ENCODE measurements around the gene ERC2.

DNA sequence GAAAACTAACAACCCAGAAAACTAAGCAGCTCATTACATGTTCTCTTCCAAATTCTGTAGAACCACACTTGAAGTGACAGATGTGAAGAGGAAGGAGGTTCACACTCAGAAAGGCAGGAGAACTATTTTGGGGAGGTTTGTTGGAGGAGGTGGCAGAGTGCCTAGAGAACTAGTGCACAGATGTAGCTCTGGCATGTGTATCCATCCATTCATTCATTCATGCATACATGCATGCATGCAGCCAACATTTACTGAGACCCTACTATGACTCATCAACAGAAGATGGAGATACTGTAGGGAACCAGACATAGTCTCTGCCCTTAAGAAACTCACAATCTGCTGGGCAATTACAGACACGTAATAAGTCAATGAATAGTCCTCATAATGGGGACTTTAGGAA lies 116.7 kb downstream of the ERC2 start:
- TF ChIP-seq YY1 (IDR thresholded peaks at IDR 0.05; ENCODE audit: low read depth) (no peak), RAD21 (IDR thresholded peaks at IDR 0.05; ENCODE audit: low read depth) (no peak), TCF12 (IDR thresholded peaks at IDR 0.05; ENCODE audit: low read depth) (no peak), TAF1 (IDR thresholded peaks at IDR 0.05; ENCODE audit: low read depth) (no peak), EP300 (IDR thresholded peaks at IDR 0.05; ENCODE audit: borderline replicate concordance) (no peak), FOXM1 (IDR thresholded peaks at IDR 0.05; ENCODE audit: borderline replicate concordance, low read depth) (no peak), TEAD4 (IDR thresholded peaks at IDR 0.05) (no peak), CEBPB (IDR thresholded peaks at IDR 0.05) (no peak), ZBTB7A (IDR thresholded peaks at IDR 0.05; ENCODE audit: low read depth) (no peak)
- TF ChIP-seq, protein P1, sequence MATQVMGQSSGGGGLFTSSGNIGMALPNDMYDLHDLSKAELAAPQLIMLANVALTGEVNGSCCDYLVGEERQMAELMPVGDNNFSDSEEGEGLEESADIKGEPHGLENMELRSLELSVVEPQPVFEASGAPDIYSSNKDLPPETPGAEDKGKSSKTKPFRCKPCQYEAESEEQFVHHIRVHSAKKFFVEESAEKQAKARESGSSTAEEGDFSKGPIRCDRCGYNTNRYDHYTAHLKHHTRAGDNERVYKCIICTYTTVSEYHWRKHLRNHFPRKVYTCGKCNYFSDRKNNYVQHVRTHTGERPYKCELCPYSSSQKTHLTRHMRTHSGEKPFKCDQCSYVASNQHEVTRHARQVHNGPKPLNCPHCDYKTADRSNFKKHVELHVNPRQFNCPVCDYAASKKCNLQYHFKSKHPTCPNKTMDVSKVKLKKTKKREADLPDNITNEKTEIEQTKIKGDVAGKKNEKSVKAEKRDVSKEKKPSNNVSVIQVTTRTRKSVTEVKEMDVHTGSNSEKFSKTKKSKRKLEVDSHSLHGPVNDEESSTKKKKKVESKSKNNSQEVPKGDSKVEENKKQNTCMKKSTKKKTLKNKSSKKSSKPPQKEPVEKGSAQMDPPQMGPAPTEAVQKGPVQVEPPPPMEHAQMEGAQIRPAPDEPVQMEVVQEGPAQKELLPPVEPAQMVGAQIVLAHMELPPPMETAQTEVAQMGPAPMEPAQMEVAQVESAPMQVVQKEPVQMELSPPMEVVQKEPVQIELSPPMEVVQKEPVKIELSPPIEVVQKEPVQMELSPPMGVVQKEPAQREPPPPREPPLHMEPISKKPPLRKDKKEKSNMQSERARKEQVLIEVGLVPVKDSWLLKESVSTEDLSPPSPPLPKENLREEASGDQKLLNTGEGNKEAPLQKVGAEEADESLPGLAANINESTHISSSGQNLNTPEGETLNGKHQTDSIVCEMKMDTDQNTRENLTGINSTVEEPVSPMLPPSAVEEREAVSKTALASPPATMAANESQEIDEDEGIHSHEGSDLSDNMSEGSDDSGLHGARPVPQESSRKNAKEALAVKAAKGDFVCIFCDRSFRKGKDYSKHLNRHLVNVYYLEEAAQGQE (IDR thresholded peaks at IDR 0.05; ENCODE audit: low read depth): no peak
- TF ChIP-seq, protein P2, sequence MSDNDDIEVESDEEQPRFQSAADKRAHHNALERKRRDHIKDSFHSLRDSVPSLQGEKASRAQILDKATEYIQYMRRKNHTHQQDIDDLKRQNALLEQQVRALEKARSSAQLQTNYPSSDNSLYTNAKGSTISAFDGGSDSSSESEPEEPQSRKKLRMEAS (IDR thresholded peaks at IDR 0.05): no peak
- TF ChIP-seq, protein P3, sequence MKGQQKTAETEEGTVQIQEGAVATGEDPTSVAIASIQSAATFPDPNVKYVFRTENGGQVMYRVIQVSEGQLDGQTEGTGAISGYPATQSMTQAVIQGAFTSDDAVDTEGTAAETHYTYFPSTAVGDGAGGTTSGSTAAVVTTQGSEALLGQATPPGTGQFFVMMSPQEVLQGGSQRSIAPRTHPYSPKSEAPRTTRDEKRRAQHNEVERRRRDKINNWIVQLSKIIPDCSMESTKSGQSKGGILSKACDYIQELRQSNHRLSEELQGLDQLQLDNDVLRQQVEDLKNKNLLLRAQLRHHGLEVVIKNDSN (IDR thresholded peaks at IDR 0.05): no peak

Data from Ishikawa (cell line).